HG02885 (cell line): ENCODE measurements around the gene HERC2.

Experiments used
- ATAC-seq: cut with Tn5 transposase; IDR thresholded peaks from one replicate; pipeline ENCODE4 v1.9.1; 2021; ENCODE audit warnings: mild to moderate bottlenecking; ENCODE audit not compliant: unreplicated experiment, poor library complexity

The HERC2 gene

GRCh38 chr15:28117432-28117990 lies 204.5 kb downstream of the HERC2 start:
- no peak for ATAC-seq

- no peak for ATAC-seq
Measured at GRCh38 chr15:28116521-28117431, 205.2 kb downstream of the HERC2 start.

- no peak for ATAC-seq
Measured at GRCh38 chr15:28115871-28116270, 206.1 kb downstream of the HERC2 start.

- ATAC-seq = no peak
Measured at GRCh38 chr15:28114721-28115622, 207.0 kb downstream of the HERC2 start.

GRCh38 chr15:28114114-28114455 lies 207.9 kb downstream of the HERC2 start:
- ATAC-seq = no peak

GRCh38 chr15:28113394-28114113 lies 208.4 kb downstream of the HERC2 start:
- no peak for ATAC-seq

GRCh38 chr15:28112962-28113361 lies 209.0 kb downstream of the HERC2 start:
- no peak for ATAC-seq

GRCh38 chr15:28112101-28112760 lies 209.7 kb downstream of the HERC2 start:
- no peak for ATAC-seq

GRCh38 chr15:28111543-28111942 lies 210.4 kb downstream of the HERC2 start:
- ATAC-seq = no peak

- no peak for ATAC-seq
Measured at GRCh38 chr15:28110481-28110881, 211.5 kb downstream of the HERC2 start.

- ATAC-seq = no peak
Measured at GRCh38 chr15:28109626-28110455, 212.1 kb downstream of the HERC2 start.

- ATAC-seq = no peak
Measured at GRCh38 chr15:28107904-28108275, 214.1 kb downstream of the HERC2 start.

- no peak for ATAC-seq
Measured at GRCh38 chr15:28107111-28107903, 214.7 kb downstream of the HERC2 start.

- ATAC-seq = no peak
Measured at GRCh38 chr15:28106294-28107110, 215.5 kb downstream of the HERC2 start.

GRCh38 chr15:28105793-28106192 lies 216.2 kb downstream of the HERC2 start:
- ATAC-seq = no peak

GRCh38 chr15:28105224-28105791 lies 216.7 kb downstream of the HERC2 start:
- no peak for ATAC-seq

- no peak for ATAC-seq
Measured at GRCh38 chr15:28104326-28104725, 217.7 kb downstream of the HERC2 start.
